Stimulated activated CD8-positive, alpha-beta memory T cell treated with anti-CD3 and anti-CD28 coated beads, Interleukin-4, amount 100 ng/mL, for 48 hours (primary cell): ENCODE data around the gene GP1BA.
"Not testable (repeated sequence)": the region's sequence is repeated elsewhere in the genome, so short reads cannot be mapped to it uniquely, and the experiment has no call there.

ENCODE experiments used
- DNase-seq: peaks from one replicate; pipeline ENCODE4 v3.0.0-alpha.2; 2020

GP1BA gene

DNA sequence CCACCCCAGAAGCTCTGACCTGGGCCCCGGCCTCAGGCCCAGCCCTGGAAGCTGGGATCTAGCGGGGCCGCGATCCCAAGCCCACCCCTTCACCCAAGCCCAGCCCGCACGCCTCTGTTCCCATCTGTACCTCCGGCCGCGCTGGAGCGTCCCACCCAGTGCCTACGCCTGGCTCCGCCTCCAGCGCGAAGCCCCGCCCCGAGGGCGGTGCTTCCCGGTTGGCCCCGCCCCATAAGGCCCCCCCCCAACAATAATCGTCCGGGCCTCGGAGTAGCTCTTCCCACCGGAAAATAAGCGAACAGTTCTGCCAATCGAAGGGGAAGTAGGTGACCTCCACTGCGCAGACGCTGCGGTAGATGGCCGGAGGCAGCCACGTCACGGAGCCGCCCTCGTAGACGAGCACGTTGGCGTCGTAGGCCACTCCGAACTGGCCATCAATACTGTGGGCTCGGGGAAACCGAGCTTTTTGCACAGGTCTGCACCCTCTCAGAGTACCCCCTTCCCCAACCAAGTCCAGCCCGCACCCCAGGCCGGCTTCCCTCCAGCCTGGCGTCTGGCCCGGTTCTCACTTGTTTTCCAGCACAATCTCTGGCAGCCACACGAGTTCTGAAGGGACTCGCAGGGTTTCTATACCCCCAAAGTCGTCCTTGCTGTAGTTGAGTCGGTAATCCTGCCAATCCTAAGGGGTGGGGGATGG is 30.3 kb upstream of the GP1BA start:
- peak; percentile 44 for DNase-seq

DNA sequence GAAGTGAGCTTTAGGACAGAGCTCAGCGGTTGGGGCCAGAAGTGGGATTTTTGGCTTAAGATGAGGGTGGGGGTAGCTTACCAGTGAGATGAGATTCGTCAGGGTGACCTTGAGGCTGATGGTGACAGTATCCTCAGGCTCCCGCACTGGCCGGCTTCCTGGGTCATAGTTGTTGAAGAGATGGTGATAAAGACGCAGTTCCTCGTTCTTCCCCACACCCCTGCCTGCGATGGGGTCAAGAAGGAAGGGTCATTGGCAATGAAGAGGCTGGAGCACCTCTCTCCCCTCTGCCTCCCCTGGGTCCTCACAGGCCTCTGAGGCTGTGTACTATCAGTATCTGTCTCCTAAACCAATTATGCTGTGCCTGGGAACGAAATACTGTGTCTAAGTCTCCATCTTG is 29.5 kb upstream of the GP1BA start:
- DNase-seq: no peak

DNA sequence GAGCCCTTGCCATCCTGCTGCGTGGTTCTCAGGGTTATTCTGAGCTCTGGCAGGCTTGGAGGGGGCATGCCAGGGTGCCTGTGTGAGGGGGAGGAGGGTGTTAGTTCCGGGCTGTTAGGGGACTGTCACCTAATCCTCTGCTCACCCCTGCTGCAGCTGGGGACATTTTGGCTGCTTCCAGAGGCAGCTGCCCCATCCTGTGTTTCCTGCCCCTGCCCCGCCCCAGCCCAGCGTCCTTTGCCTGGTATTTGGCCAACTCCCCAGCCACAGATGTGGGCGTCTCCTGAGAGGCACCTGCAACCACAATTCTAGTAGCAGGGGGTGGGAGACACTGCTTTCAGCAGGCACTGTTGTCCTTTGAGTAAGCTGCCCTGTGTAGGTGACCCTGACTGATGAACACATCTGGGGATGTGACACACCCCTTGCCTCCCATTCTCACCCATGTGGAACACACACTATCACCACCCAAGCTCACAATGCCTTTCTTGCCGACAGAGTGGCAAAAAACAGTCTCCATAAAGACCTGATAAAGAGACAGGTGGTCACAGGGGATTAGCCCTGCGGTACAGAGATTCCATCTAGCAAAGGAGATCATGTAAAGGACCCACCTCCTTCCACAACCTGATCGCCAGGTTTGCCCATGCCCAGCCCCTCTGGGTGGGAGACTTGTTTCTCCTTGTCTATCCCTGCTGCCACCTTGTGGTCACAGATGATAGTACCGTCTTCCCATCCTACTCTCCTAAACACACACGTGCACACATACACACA is 28.8 kb upstream of the GP1BA start, which contains the start of gene CHRNE:
Gene CHRNE, minus strand, starts transcription at position 48 of the 768 bp plus-strand sequence. Its CDS starts 35 bp downstream, at position 13.
- peak; percentile 87 for DNase-seq

DNA sequence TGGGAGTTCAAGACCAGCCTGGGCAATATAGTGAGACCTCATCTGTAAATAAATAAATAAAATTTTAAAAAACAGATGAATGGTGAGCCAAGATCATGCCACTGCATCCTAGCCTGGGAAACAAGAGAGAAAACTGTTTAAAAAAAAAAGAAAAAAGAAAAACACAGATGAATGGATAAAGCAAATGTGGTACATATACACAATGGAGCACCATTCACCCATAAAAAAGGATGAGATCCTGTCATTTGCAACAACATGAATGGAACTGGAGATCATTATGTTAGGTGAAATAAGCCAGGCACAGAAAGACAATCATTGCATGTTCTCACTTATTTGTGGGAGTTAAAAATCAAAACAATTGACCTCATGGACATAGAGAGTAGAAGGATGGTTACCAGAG is 25.4 kb upstream of the GP1BA start:
- DNase-seq: not testable (repeated sequence)

DNA sequence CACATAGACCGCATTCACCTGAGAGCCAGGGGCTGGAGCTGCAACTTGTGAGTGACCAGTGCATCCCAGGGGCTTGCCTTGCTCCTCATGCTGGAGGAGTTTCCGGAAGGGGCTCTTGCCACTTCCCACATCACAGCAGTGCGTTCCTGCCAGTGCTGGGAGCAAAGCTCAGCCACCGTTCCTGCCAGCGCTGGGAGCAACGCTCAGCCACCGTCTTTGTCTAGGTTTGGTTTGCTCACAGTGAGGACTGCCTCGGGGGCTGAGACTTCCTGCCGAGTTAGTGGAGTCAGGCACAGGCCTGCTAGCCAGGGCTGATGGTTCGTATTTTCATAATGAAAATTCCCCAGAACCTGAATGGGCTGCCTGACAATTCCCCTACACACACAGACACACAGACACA is 23.8 kb upstream of the GP1BA start:
- no peak for DNase-seq

DNA sequence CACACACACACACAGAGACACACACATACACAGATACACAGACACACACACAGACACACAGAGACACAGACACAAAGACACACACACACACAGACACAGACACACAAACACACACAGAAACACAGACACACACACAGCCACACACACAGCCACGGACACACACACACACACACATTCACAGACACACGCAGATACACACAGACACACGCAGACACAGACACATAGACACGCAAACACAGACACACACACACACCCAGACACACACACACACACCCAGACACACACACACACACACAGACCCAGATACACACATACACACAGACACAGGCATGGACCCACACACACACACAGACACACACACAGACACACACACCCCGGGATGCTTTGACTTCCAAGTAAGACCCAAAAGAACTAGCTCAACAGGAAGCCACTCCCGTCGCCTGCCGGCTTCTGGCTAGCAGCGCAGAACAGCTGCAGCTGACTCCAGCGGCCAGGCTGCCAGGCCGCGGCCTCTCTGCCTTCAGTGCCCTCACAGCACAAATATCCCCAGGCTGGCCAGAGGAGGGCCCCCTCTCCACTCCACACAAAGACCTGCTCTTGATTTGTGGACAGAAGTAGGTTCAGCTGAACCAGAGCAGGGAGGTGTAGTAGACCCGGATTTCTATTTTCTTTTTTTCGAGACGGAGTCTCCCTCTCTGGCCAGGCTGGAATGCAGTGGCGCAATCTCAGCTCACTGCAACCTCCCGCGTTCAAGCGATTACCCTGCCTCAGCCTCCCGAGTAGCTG is 23.2 kb upstream of the GP1BA start:
- peak; percentile 80 for DNase-seq

DNA sequence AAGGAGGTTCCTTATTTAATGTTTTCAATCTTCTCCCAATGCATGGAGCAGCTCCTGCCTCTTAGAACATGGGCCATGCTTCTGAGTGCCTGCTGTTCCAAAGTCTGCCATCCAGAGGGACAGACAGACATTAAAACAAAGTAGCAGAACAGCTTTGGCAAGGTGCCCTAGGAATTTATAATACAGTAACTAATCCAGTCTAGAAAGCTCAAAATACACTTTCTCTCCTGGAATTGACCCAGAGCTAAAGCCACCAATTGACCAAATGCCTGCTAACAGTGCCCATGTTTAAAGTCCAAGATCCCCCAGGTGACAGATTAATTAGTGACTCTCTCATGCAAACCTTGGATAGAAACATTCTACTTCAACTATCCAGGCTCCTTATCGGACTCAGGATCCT is 18.1 kb upstream of the GP1BA start:
- no peak for DNase-seq

DNA sequence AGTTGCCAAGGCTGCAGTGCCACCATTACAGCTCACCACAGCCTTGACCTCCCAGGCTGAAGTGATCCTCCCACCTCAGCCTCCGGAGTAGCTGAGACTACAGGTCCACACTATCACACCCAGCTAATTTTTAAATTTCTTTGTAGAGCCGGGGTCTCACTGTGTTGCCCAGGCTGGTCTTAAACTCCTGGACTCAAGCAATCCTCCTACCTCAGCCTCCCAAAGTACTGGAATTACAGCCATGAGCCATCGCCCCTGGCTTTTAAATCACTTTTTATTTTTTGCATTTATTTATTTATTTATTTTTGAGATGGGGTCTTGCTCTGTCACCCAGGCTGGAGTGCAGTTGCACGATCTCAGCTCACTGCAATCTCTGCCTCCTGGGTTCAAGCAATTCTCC is 17.5 kb upstream of the GP1BA start:
- DNase-seq: not testable (repeated sequence)

DNA sequence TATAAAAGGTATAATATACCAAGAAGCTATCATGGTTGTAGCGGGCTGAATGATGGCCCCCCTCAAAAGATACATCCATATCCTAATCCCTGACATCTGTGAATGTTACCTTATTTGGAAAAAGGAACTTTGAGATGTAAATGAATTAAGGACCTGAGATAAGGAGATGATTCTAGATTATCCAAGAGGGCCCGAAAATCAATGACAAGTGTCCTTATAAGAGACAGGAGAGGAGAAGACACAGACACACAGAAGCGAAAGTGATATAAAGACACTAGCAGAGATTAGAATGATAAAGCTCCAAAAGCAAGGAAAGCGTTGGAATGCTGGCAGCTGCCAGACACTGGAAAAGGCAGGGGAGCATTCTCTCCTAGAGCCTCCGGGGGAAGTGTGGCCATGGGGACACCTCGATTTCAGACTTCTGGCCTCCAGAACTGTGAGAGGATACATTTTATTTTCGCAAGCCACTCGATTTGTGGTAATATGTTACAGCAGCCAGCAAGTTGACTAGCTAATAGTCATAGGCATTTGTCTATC is 12.5 kb upstream of the GP1BA start:
- no peak for DNase-seq

DNA sequence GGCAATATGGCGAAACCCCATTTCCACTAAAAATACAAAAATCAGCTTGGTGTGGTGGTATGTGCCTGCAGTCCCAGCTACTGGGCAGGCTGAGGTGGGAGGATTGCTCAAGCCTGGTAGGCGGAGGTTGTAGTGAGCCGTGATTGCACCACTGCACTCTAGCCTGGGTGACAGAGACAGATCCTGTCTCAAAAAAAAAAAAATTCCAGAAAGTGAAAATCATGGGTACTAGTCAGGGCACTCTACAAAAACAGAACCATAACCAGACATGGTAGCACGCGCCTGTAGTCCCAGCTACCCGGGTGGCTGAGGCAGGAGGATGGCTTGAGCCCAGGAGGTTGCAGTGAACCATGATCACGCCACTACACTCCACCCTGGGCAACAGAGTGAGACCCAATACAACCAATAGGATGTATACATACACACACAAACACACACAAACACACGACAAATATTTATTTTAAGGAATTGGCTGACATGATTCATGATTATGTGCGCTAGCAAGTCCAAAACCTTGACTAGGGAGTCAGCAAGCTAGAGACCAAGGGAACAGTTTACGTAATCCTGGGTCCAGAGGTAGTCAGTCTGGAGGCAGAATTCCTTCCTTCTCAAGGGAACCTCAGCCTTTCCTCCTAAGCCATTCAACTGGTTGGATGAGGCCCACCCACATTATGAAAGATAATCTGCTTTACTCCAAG is 11.6 kb upstream of the GP1BA start:
- DNase-seq: no peak

DNA sequence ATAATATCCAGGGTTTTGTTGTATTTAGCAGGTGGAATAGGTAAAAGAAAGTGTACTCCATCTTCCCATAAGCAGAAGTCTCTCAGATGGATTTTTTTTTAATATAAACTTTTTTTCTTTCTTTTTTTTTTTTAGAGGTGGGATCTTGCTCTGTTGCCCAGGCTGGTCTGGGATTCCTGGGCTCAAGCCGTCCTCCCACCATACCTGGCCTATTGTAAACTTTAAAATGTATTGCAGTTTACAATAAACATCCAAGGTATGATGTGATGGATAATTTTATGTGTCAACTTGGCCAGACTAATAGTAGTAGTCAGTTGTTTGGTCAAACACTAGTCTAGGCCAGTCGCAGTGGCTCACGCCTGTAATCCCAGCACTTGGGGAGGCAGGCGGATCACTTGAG is 10.8 kb upstream of the GP1BA start:
- DNase-seq: no peak

DNA sequence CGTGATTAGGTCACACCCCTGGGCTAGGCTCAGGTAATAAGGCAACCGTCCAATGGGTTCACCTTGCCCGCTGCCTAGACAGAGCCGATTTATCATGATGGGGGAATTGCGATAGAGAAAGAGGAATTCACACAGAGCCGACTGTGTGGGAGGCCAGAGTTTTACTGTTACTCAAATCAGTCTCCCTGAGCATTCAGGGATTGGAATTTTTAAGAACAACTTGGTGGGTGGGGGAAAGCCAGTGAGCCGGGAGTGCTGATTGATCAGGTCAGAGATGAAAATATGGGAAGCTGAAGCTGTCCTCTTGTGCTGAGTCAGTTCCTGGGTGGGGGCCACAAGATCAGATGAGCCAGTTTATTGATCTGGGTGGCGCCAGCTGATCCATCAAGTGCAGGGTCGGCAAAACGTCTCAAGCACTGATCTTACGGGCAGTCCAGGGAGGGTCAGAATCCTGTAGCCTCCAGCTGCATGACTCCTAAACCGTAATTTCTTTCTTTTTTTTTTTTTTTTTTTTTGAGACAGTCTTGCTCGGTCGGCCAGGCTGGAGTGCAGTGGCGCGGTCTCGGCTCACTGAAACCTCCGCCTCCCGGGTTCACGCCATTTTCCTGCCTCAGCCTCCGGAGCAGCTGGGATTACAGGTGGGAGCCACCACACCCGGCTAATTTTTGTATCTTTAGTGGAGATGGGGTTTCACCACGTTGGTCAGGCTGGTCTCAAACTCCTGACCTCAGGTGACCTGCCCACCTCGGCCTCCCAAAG is 5.3 kb upstream of the GP1BA start:
- DNase-seq: not testable (repeated sequence)

DNA sequence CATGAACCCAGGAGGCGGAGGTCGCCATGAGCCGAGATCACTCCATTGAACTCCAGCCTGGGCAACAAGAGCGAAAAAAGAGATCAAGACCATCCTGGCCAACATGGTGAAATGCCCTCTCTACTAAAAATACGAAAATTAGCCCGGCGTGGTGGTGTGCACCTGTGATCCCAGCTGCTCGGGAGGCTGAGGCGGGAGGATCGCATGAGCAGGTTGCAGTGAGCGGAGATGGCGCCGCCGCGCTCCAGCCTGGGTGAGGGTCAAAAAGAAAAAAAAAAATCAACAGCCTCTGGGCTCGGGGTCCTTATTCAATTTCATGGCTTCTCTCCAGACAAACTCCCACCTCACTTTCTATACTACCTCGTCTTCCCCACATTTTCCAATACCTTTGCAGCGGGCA is 3.2 kb upstream of the GP1BA start:
- DNase-seq: no peak

DNA sequence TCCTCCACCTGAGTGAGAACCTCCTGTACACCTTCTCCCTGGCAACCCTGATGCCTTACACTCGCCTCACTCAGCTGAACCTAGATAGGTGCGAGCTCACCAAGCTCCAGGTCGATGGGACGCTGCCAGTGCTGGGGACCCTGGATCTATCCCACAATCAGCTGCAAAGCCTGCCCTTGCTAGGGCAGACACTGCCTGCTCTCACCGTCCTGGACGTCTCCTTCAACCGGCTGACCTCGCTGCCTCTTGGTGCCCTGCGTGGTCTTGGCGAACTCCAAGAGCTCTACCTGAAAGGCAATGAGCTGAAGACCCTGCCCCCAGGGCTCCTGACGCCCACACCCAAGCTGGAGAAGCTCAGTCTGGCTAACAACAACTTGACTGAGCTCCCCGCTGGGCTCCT is 679 bp downstream of the GP1BA start:
- DNase-seq: no peak

DNA sequence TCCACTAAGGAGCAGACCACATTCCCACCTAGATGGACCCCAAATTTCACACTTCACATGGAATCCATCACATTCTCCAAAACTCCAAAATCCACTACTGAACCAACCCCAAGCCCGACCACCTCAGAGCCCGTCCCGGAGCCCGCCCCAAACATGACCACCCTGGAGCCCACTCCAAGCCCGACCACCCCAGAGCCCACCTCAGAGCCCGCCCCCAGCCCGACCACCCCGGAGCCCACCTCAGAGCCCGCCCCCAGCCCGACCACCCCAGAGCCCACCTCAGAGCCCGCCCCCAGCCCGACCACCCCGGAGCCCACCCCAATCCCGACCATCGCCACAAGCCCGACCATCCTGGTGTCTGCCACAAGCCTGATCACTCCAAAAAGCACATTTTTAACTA is 1.6 kb downstream of the GP1BA start:
- no peak for DNase-seq

DNA sequence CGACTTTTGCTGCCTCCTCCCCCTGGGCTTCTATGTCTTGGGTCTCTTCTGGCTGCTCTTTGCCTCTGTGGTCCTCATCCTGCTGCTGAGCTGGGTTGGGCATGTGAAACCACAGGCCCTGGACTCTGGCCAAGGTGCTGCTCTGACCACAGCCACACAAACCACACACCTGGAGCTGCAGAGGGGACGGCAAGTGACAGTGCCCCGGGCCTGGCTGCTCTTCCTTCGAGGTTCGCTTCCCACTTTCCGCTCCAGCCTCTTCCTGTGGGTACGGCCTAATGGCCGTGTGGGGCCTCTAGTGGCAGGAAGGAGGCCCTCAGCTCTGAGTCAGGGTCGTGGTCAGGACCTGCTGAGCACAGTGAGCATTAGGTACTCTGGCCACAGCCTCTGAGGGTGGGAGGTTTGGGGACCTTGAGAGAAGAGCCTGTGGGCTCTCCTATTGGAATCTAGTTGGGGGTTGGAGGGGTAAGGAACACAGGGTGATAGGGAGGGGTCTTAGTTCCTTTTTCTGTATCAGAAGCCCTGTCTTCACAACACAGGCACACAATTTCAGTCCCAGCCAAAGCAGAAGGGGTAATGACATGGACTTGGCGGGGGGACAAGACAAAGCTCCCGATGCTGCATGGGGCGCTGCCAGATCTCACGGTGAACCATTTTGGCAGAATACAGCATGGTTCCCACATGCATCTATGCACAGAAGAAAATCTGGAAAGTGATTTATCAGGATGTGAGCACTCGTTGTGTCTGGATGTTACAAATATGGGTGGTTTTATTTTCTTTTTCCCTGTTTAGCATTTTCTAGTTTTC is 2.3 kb downstream of the GP1BA start:
- no peak for DNase-seq

DNA sequence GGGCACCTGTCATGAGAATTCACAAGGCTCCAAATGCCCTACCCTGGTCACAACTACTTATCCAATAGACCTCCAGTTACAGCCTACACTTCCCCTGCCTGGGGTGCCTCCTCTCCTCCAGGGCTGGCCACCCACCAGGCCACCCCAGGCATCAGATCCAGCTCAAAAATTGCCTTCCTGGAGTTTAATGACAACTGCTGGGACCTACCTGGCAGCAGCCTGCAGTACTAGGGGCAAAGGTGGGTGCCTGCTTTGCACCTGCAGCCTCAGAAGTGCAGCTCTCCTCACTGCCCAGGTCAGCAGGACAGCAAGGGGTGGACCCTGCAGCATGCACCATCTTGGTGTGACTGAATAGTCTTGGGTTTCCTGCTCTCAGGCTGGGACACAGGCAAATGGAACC is 3.6 kb downstream of the GP1BA start:
- no peak for DNase-seq

DNA sequence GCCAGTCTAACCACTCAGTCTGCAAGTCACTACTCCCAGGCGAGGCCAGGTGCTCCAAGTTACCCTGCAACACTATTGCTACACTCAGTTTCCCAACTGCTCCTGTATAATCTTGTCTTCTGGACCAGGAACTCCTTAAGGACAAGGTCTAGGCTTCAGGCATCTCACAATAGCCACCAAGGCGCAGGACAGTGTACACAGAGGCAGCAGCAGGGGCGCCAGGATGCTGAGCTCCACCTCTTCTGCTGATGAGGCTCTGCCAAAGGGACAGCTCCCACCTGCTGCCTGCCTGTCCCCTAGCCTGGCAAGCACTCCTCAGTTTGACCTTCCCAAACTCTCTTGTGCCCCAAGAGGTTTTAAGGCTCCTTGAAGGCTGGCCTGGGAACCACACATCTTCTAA is 4.4 kb downstream of the GP1BA start:
- no peak for DNase-seq

DNA sequence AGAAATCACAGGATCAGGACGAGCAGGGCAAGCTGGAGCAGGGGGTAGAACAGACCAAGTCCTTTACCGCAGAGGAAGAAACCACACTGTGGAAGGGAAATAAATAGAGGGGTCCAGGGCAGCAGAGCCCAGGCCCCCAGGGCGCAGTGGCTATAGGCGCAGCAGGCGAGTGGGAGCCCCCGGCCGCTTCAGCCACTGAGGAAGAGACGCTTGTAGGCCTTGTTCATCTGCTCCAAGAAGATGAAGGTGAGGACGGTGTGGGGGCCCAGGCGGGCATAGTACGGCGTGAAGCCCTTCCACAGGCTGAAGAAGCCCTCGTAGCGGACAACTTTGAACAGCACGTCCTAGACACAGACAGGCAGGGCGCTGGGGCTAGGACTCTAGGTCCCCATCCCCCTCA is 5.5 kb downstream of the GP1BA start:
- DNase-seq: no peak

DNA sequence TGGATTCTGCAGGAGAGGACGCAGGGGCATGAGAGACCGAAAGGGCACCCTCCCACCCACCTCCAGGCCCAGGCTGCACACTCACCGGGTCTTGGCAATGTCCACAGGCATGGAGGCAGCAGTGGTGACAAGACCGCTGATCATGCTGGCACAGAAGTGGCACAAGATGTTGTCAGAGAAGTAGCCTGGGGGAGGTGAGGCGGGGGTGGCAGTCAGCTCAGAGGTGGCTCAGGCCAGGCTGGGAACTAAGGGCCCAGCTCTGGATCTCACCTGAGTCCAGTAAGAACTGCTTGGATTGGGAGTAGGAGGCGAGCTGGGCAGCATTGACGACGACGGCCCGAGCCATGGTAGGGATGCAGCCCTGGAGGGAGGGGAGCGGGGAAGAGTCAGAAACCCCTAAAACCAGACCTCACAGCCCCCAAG is 6.0 kb downstream of the GP1BA start:
- DNase-seq: no peak
